ENCODE measurements around the gene COL18A1.

COL18A1 gene

DNA sequence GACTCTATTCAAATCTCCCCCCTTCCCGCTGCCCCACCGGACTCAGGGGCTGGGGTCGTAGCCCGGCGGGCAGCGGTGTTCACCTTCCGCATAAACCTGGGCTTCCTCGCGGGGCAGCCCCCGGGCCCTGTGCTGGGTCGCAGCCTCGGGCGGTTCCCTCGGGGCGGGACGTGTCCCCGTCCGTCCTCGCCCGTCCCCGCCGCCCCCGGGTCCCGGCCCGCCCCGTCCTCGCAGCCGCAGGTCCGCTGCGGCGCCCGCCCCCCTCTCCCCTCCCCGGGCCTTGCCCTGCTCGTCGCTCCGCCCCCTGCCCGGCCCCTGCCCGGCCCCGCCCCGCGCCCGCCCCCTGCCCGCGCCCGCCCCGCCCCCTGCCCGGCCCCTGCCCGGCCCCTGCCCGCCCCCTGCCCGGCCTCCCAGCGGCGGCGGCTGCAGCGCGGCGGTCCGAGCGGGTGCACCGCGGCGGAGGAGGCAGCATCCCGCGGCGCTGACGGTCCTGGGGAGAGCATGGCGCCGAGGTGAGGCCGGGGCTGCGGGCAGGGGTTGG is at the start of gene COL18A1:
Gene COL18A1, plus strand, starts transcription at position 436 of the 541 bp plus-strand sequence. Its CDS starts 66 bp downstream, at position 502.
- DNase-seq (ENCODE audit: low read depth): peak; percentile 28
- H3K4me3 ChIP-seq (ENCODE audit: low read depth, low read length): no peak within 1 kb of the TSS

DNA sequence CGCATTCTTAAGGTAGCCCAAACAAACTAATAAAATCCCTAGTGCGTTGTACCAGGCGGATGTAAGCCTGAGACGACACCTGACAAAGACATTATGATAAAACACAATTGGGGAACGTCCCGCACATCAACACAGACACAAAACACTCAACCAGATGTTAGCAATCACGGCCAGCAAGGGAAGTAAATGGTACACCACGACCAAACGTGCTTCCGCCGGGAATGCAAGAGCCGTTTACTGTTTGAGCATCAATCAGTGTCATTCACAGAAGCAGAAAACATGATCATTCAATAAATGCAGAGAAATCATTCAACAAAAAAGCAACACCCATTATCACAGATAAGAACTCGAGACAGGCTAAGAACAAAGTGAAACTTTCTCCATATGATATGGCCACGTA is 49.4 kb upstream of the COL18A1 start:
- TF ChIP-seq, protein P1, sequence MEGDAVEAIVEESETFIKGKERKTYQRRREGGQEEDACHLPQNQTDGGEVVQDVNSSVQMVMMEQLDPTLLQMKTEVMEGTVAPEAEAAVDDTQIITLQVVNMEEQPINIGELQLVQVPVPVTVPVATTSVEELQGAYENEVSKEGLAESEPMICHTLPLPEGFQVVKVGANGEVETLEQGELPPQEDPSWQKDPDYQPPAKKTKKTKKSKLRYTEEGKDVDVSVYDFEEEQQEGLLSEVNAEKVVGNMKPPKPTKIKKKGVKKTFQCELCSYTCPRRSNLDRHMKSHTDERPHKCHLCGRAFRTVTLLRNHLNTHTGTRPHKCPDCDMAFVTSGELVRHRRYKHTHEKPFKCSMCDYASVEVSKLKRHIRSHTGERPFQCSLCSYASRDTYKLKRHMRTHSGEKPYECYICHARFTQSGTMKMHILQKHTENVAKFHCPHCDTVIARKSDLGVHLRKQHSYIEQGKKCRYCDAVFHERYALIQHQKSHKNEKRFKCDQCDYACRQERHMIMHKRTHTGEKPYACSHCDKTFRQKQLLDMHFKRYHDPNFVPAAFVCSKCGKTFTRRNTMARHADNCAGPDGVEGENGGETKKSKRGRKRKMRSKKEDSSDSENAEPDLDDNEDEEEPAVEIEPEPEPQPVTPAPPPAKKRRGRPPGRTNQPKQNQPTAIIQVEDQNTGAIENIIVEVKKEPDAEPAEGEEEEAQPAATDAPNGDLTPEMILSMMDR (IDR thresholded peaks at IDR 0.05; ENCODE audit: low read depth, low read length): no peak
- TF ChIP-seq MYC (IDR thresholded peaks at IDR 0.05; ENCODE audit: low read depth, low read length): no peak
- TF ChIP-seq POLR2A (IDR thresholded peaks at IDR 0.05; ENCODE audit: extremely low read depth, insufficient read length): no peak
- TF ChIP-seq, protein P2, sequence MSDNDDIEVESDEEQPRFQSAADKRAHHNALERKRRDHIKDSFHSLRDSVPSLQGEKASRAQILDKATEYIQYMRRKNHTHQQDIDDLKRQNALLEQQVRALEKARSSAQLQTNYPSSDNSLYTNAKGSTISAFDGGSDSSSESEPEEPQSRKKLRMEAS (IDR thresholded peaks at IDR 0.05; ENCODE audit: low read depth, low read length): no peak
- H3K4me3 ChIP-seq (ENCODE audit: low read depth, low read length): no peak overlapping the region
- no peak for DNase-seq (ENCODE audit: low read depth)

More for the DNA sequence above, at the start of gene COL18A1:
- TF ChIP-seq MYC (IDR thresholded peaks at IDR 0.05; ENCODE audit: low read depth, low read length): no peak

DNA sequence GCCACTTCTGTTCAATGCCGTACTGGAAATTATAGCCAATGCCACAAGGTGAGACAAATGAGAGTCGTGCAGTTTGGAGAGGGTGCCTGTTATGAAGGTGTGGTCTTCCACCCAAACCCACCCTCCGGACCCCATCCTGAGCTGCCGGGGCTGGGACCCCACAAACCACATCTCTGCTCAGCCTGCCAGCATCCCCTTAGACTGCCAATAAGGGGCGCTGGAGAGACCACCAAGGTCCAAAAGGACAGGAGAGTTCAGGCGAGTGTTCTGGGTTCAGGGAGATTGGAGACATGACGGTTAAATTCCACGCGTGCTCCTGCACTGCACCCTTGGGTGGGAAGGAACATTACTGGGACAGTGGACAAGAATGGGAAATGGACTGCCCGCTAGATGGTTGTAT is 48.7 kb upstream of the COL18A1 start:
- DNase-seq (ENCODE audit: low read depth): no peak
- TF ChIP-seq MYC (IDR thresholded peaks at IDR 0.05; ENCODE audit: low read depth, low read length): no peak
- TF ChIP-seq, protein P1 (IDR thresholded peaks at IDR 0.05; ENCODE audit: low read depth, low read length): peak; percentile 30
- no peak overlapping the region for H3K4me3 ChIP-seq (ENCODE audit: low read depth, low read length)

DNA sequence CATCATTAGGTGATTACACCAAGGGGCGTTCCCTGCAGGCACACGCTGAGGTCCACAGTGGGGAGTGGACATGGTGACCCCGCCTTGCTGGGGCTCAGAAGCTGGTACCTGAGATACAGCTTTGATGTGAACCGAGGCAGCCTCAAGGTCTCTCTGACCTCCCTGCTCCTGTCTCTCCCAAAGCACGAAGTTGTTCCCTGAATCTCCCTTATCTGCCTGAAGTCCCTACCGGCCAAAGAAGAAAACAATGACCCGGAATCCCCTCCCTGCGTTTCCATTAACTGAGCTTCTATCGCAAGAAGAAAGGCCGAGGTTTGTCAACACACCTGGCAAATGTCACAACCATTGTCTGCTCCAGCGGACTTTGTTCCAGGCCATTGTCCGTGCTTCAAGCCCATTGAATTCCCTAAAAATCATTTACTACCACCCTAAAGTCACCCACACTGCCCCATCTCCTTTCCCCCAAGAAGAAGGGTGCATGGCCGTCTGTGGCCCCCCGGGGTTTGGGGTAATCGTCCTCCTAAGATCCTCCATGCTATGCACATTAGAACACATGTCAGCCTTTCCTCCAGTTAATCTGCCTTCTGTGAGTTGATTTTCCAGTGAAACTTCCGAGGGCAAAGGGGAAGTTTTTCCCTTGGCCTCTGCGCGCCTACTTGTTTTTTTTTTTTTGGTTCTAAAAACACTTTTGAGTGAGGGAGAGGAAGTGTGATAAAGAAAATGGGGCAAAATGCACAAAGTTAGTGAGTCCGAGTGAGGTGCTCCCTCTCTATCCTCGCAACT is 48.1 kb upstream of the COL18A1 start:
- TF ChIP-seq POLR2A (IDR thresholded peaks at IDR 0.05; ENCODE audit: extremely low read depth, insufficient read length): no peak
- TF ChIP-seq, protein P2 (IDR thresholded peaks at IDR 0.05; ENCODE audit: low read depth, low read length): no peak
- no peak for TF ChIP-seq MYC (IDR thresholded peaks at IDR 0.05; ENCODE audit: low read depth, low read length)
- TF ChIP-seq, protein P1 (IDR thresholded peaks at IDR 0.05; ENCODE audit: low read depth, low read length): no peak
- no peak overlapping the region for H3K4me3 ChIP-seq (ENCODE audit: low read depth, low read length)
- no peak for DNase-seq (ENCODE audit: low read depth)

DNA sequence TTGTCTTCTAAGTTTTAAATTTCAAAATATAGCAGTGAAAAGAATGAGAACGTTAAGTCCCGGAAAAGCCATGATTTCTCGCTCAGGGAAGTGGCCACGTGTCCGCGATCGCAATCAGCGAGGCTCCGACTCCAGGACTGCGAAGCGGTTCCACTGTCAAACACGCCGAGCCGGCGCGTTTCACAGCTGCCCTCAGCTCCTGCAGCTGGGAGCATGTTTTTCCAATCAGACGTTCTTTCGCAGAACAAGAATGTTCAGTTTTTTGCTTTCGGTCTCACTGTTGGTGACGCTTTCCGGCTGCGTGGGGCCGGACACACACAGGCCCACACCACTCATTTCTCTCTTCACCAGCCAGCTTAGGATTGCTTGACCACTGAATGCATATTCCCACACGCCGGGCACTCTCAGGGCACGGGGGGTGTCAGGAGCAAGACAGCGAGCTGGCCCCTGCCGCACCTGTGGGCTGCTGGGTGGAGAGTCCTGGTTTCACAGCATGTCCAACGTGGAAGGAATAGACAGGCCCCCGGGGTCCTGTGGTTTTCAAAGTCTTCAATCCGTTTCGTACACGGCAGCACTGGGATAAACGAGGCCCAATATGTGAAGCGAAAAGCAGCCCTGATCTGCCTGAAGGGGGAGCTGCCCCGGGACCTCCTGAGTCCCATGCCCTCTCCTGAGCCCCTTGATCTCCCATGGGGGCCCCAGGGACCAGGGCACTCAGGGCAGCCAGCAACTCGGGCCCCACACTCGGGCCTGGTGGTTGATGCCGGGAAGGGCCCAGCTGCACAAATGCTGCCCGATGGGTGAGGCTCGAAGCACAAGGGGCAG is 47.3 kb upstream of the COL18A1 start:
- TF ChIP-seq MYC (IDR thresholded peaks at IDR 0.05; ENCODE audit: low read depth, low read length): no peak
- TF ChIP-seq, protein P1 (IDR thresholded peaks at IDR 0.05; ENCODE audit: low read depth, low read length): no peak
- TF ChIP-seq, protein P2 (IDR thresholded peaks at IDR 0.05; ENCODE audit: low read depth, low read length): no peak
- TF ChIP-seq POLR2A (IDR thresholded peaks at IDR 0.05; ENCODE audit: extremely low read depth, insufficient read length): no peak

DNA sequence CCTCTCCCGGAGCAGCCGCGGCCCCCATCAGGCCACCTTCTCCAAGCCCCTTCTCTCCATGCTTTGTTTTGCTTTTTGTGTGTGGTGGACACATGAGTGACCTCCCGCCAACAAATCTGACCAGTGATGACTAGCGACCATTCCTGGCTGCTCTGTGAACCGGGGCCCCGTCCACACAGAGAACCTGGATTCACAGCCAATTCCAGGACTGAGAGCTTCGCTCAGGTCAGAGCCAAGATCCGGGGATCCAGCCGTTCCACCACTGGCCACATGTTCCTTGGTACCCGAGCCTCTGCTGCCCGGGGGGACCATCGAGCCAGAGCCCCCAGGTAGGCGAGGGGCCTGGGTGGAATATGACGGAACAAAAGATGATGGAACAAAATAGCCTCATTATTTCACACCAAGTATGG is 46.7 kb upstream of the COL18A1 start:
- no peak overlapping the region for H3K4me3 ChIP-seq (ENCODE audit: low read depth, low read length)
- no peak for DNase-seq (ENCODE audit: low read depth)
- TF ChIP-seq, protein P1 (IDR thresholded peaks at IDR 0.05; ENCODE audit: low read depth, low read length): no peak
- TF ChIP-seq MYC (IDR thresholded peaks at IDR 0.05; ENCODE audit: low read depth, low read length): no peak
- TF ChIP-seq, protein P2 (IDR thresholded peaks at IDR 0.05; ENCODE audit: low read depth, low read length): no peak
- no peak for TF ChIP-seq POLR2A (IDR thresholded peaks at IDR 0.05; ENCODE audit: extremely low read depth, insufficient read length)

More for the DNA sequence above, 47.3 kb upstream of the COL18A1 start:
- H3K4me3 ChIP-seq (ENCODE audit: low read depth, low read length): no peak overlapping the region
- no peak for DNase-seq (ENCODE audit: low read depth)

All from NB4 (cell line).